K562 (cell line): ENCODE results near the gene SPHK1. TPM values are rescaled to one million over a fixed set of nuclear protein-coding genes. Genes with fewer than 3 reads are reported as not detected.
A peak's percentile ranks its signal among the peaks of the same experiment; 100 is the strongest.

Experiments used
- ATAC-seq: fragments of 200-7000 bp; cut with Tn5 transposase; 3 replicates; pipeline ENCODE4 v1.9.1; 2020; ENCODE audit warnings: moderate library complexity
- BruUV-seq: library from RNA; stranded (reverse); fragments of 400-500 nt; replicated peaks from 2 replicates; lab custom pipeline; 2021; lab: Mats Ljungman, UMichigan
- CTCF ChIA-PET: fragments of 300-600 bp; formaldehyde crosslinking; extraction: SDS; loops from one replicate; lab custom pipeline; 2021; ENCODE audit warnings: low intra/inter-chr PET ratio; lab: Yijun Ruan, JAX
- POLR2A ChIA-PET: fragments of 300-600, 350-650 bp; sonication (Branson Sonifier 250); formaldehyde crosslinking; extraction: SDS; loops from one replicate; lab custom pipeline; 2021; ENCODE audit warnings: antibody characterized with exemption, inconsistent platforms; lab: Yijun Ruan, JAX
- DNase-seq, 4 experiments: peaks; one replicate each; pipeline versions ENCODE4 v3.0.0 to v3.0.0-alpha.2; 2011 to 2018; ENCODE audit warnings: low spot score in 3 of 4, mixed read lengths in 3 of 4; ENCODE audit errors: extremely low read depth in 1 of 4
- FAIRE-seq: peaks from 2 replicates; lab custom pipeline; 2011; peaks lifted over from hg19 to GRCh38; lab: Jason Lieb, UNC
- H2AFZ ChIP-seq: 2 replicates; pipeline ENCODE4 v1.6.0; 2011; ENCODE audit warnings: low read depth, low read length, control low read depth, inconsistent platforms
- H3K27ac ChIP-seq: fragments of 200-600 bp; 3 replicates; pipeline ENCODE4 v1.8.0; 2011; ENCODE audit warnings: low read depth, mild to moderate bottlenecking, control low read depth, inconsistent platforms, low read length, moderate library complexity, mixed read lengths; ENCODE audit errors: extremely low read depth
- H3K27me3 ChIP-seq, 2 experiments: fragments of 300-600 bp in 1 of 2; 2 replicates in 1 of 2; 3 replicates in 1 of 2; pipeline versions ENCODE4 v1.6.0 to v1.8.0; 2011; ENCODE audit warnings: inconsistent platforms in 2 of 2, low read length in 2 of 2, mild to moderate bottlenecking in 1 of 2, mixed read lengths in 1 of 2, moderate library complexity in 1 of 2; ENCODE audit not compliant: control insufficient read depth in 2 of 2, insufficient read depth in 2 of 2
- H3K36me3 ChIP-seq: fragments of 300-600 bp; 3 replicates; pipeline ENCODE4 v1.8.0; 2011; ENCODE audit warnings: mild to moderate bottlenecking, low read length, inconsistent platforms; ENCODE audit not compliant: control insufficient read depth, insufficient read depth
- H3K4me1 ChIP-seq, 2 experiments: fragments of 200-600 bp in 1 of 2; replicated peaks in 1 of 2; 2 replicates in 1 of 2; 3 replicates in 1 of 2; pipeline versions ENCODE4 v1.5.1 to v1.8.0; 2011; ENCODE audit warnings: inconsistent platforms in 2 of 2, low read length in 2 of 2, mild to moderate bottlenecking in 1 of 2, mixed read lengths in 1 of 2, moderate library complexity in 1 of 2; ENCODE audit not compliant: control insufficient read depth in 2 of 2, insufficient read depth in 2 of 2
- H3K4me2 ChIP-seq: 2 replicates; pipeline ENCODE4 v1.6.1; 2011; ENCODE audit warnings: low read length, control low read depth, inconsistent platforms, mixed read lengths; ENCODE audit not compliant: insufficient read depth
- H3K4me3 ChIP-seq: fragments of 200-600 bp; sonication (generic), shearing (Covaris generic); 2 replicates; pipeline ENCODE4 v1.5.1; 2016; ENCODE audit warnings: control low read depth, inconsistent platforms
- H3K79me2 ChIP-seq: fragments of 200-600 bp; 3 replicates; pipeline ENCODE4 v1.8.0; 2011; ENCODE audit warnings: low read length, inconsistent platforms; ENCODE audit not compliant: control insufficient read depth, insufficient read depth
- H3K9ac ChIP-seq, 2 experiments: 2 replicates each; pipeline versions ENCODE4 v1.6.0 to v1.6.1; 2011; ENCODE audit warnings: low read depth in 2 of 2, low read length in 2 of 2, control low read depth in 1 of 2, inconsistent platforms in 1 of 2, mild to moderate bottlenecking in 1 of 2, mixed read lengths in 1 of 2; ENCODE audit not compliant: insufficient read depth in 1 of 2
- H3K9me1 ChIP-seq: one replicate; pipeline ENCODE4 v1.6.0; 2011; ENCODE audit warnings: inconsistent platforms, mild to moderate bottlenecking, low read length, moderate library complexity; ENCODE audit not compliant: control insufficient read depth, insufficient read depth
- H3K9me3 ChIP-seq: replicated peaks from 2 replicates; pipeline ENCODE4 v1.5.1; 2011; ENCODE audit warnings: low read depth, low read length, inconsistent platforms; ENCODE audit not compliant: control insufficient read depth, insufficient read depth
- H4K20me1 ChIP-seq: replicated peaks from 2 replicates; pipeline ENCODE4 v1.6.1; 2011; ENCODE audit warnings: low read length, inconsistent platforms, mixed read lengths; ENCODE audit not compliant: control insufficient read depth, insufficient read depth
- HOXB6 ChIP-seq: fragments of 250-450 bp; sonication (Bioruptor Pico); IDR thresholded peaks from 2 replicates; pipeline ENCODE4 v1.5.1; 2022; ENCODE audit warnings: mild to moderate bottlenecking, borderline replicate concordance
- KLF16 ChIP-seq: IDR thresholded peaks from 2 replicates; pipeline ENCODE4 v1.6.1; 2016; ENCODE audit warnings: antibody characterized with exemption
- RAD21 ChIP-seq, 2 experiments: fragments of 250-450 bp in 1 of 2; fragments of 450-650 bp in 1 of 2; sonication (Bioruptor Pico) in 1 of 2; formaldehyde crosslinking in 1 of 2; IDR thresholded peaks in 1 of 2; conservative IDR thresholded peaks in 1 of 2; 2 replicates each; pipeline versions ENCODE4 v1.4.0 to v1.8.0; 2020 to 2022; ENCODE audit warnings: mild to moderate bottlenecking in 2 of 2, moderate library complexity in 1 of 2
- RCOR1 ChIP-seq, 2 experiments: IDR thresholded peaks; 2 replicates each; pipeline ENCODE4 v1.6.1; 2012; ENCODE audit warnings: low read depth in 2 of 2, low read length in 2 of 2, borderline replicate concordance in 1 of 2, improper control_type of control experiment in 1 of 2
- TCF3 ChIP-seq: sonication (generic); formaldehyde crosslinking; IDR thresholded peaks from 2 replicates; pipeline ENCODE4 v1.4.0; 2020; ENCODE audit warnings: mild to moderate bottlenecking, missing genetic modification reagents
- XRCC5 ChIP-seq: fragments of 200-400 bp; formaldehyde crosslinking; IDR thresholded peaks from 2 replicates; pipeline ENCODE4 v1.6.1; 2017; ENCODE audit warnings: low read depth, mild to moderate bottlenecking, low read length
- ZC3H4 ChIP-seq: sonication (generic); formaldehyde crosslinking; IDR thresholded peaks from 2 replicates; pipeline ENCODE4 v1.9.0; 2021; ENCODE audit warnings: missing genetic modification reagents, borderline replicate concordance
- WGBS: fragments of 100-300 bp; shearing (Covaris generic); methylation state at CpG from one replicate; pipeline ENCODE4 v1.1.6; 2016; ENCODE audit warnings: low coverage, mixed read lengths; ENCODE audit not compliant: insufficient coverage; ENCODE audit errors: missing lambda C conversion rate; 5-methylcytosine and 5-hydroxymethylcytosine counted together
- in situ Hi-C: fragments of 300-500 bp; cut with MboI; formaldehyde crosslinking; loops from 4 replicates; pipeline ENCODE4 v1.15.0; 2018; ENCODE audit warnings: inconsistent platforms, mixed read lengths
- intact Hi-C: fragments of 100-400 bp; cut with micrococcal nuclease; formaldehyde crosslinking; loops from 2 replicates; pipeline ENCODE4 v1.14.2; 2022
- polyA plus RNA-seq, 8 experiments: library from polyadenylated mRNA; depleted of rRNA in 4 of 8; stranded (reverse) in 5 of 8; unstranded in 3 of 8; fragments of >200 nt; fragmentation: Nextera tagmentation in 2 of 8; fragmentation: Illumina TruSeq in 1 of 8; extraction: Ambion mirVana in 2 of 8; extraction: Trizol in 1 of 8; gene quantifications; 2 replicates each; pipeline versions ENCODE4 v1.2.1 to v1.2.3, GENCODE V29; 2011 to 2014; ENCODE audit warnings: inconsistent platforms in 1 of 8, missing spikeins in 1 of 8
- total RNA-seq, 7 experiments: library from RNA; depleted of rRNA in 6 of 7; stranded (reverse); fragments of >200 nt in 6 of 7; fragmentation: Illumina TruSeq in 2 of 7; extraction: Trizol in 2 of 7; gene quantifications; 2 replicates each; pipeline versions ENCODE4 v1.2.1 to v1.2.3, GENCODE V29; 2011 to 2021; ENCODE audit warnings: low replicate concordance in 1 of 7
- TF ChIP-seq, protein P1 (sequence below): fragments of 450-650 bp; IDR thresholded peaks from 2 replicates; pipeline ENCODE4 v1.6.1; 2016
- TF ChIP-seq, protein P2 (sequence below), 3 experiments: IDR thresholded peaks in 2 of 3; conservative IDR thresholded peaks in 1 of 3; 2 replicates each; pipeline ENCODE4 v1.5.1; 2011 to 2012; ENCODE audit warnings: low read length in 3 of 3, mild to moderate bottlenecking in 3 of 3, control low read depth in 2 of 3, improper control_type of control experiment in 1 of 3, inconsistent platforms in 1 of 3, low read depth in 1 of 3, mixed read lengths in 1 of 3, moderate library complexity in 1 of 3; ENCODE audit not compliant: insufficient read depth in 2 of 3

The SPHK1 gene
- total and polyA plus RNA-seq, 9 of the 15 experiments (the other 6 are each of a cell fraction or from before 2014, with no cell fraction given): 0.21 to 60.3 (median 14.5) TPM

DNA sequence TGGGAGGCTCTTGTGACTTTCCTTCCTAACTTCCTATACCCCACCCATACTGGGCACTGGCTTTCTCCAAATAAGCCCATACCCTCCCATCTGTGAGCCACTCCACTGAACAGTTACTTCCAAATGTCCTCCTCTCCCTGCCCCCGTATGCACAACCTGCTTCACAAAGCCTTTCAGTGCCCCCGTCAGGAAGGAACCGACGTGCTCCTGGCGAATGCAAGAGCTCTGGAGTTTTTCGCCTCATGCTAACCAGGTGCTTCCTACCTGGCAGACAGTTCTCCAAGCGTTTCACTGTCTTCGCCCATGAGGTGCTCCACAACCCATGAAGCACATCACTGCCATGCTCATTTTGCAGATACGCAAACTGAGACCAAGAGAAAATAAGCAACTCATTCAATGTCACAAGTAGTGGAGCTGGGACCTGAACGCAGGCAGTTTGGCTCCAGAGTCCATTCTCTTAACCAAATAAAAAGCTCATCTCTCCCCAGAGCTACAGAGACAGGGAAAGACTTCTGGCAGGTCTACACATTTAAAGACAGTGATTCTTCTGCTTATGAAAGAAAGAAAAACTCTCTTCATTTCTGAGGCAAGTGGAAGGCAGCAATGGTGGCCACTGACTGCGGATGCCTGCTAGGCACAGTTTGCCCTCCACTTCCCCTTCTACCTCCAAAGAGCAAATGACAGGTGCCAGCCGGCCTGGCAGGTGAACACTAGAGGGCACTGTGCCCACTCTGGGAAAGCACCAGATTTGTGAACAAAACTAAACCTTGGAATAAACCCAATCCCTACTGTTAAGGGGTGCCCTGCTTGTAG is 23.8 kb downstream of the SPHK1 start:
- POLR2A ChIA-PET: interaction anchor here (0.7 to 1.2 kb wide), 2 partner anchors 9 to 44 kb away, joined by 3 to 4 read pairs; no protein-coding TSS in a partner anchor
- FAIRE-seq: peak; percentile 29
- in situ Hi-C loops: loop anchor here (5.0 kb wide), 1 partner anchor 99 kb away; no protein-coding TSS in a partner anchor
- 0 out of 2 replicates have a peak, but pooled peaks have one; percentile 42 for TF ChIP-seq XRCC5
- TF ChIP-seq KLF16: 0 out of 2 replicates have a peak, but pooled peaks have one; percentile 40
- TF ChIP-seq, protein P1, sequence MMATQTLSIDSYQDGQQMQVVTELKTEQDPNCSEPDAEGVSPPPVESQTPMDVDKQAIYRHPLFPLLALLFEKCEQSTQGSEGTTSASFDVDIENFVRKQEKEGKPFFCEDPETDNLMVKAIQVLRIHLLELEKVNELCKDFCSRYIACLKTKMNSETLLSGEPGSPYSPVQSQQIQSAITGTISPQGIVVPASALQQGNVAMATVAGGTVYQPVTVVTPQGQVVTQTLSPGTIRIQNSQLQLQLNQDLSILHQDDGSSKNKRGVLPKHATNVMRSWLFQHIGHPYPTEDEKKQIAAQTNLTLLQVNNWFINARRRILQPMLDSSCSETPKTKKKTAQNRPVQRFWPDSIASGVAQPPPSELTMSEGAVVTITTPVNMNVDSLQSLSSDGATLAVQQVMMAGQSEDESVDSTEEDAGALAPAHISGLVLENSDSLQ: 0 out of 2 replicates have a peak, but pooled peaks have one; percentile 20
- no peak for TF ChIP-seq ZC3H4 (CRISPR knock-in tag)
- peak; percentile 45 to 76; a peak in 3 of 4 replicates for TF ChIP-seq RAD21 (CRISPR knock-in tag; conservative IDR thresholded peaks at IDR 0.05 in 1 of 2, IDR thresholded peaks at IDR 0.05 in 1 of 2)
- 0 out of 4 replicates have a peak, but pooled peaks of 1 of the 2 experiments have one; percentile 19 for TF ChIP-seq RCOR1 (IDR thresholded peaks at IDR 0.05; ENCODE audit: borderline replicate concordance in 1 of 2, low read depth in 2 of 2, low read length in 2 of 2)
- no peak for TF ChIP-seq HOXB6
- 0 out of 2 replicates have a peak, but pooled peaks have one; percentile 20 for TF ChIP-seq TCF3 (CRISPR knock-in tag)
- TF ChIP-seq, protein P2, sequence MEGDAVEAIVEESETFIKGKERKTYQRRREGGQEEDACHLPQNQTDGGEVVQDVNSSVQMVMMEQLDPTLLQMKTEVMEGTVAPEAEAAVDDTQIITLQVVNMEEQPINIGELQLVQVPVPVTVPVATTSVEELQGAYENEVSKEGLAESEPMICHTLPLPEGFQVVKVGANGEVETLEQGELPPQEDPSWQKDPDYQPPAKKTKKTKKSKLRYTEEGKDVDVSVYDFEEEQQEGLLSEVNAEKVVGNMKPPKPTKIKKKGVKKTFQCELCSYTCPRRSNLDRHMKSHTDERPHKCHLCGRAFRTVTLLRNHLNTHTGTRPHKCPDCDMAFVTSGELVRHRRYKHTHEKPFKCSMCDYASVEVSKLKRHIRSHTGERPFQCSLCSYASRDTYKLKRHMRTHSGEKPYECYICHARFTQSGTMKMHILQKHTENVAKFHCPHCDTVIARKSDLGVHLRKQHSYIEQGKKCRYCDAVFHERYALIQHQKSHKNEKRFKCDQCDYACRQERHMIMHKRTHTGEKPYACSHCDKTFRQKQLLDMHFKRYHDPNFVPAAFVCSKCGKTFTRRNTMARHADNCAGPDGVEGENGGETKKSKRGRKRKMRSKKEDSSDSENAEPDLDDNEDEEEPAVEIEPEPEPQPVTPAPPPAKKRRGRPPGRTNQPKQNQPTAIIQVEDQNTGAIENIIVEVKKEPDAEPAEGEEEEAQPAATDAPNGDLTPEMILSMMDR (IDR thresholded peaks at IDR 0.05 in 2 of 3, conservative IDR thresholded peaks at IDR 0.05 in 1 of 3; ENCODE audit: insufficient read depth in 2 of 3, low read depth in 1 of 3, low read length in 3 of 3): peak; percentile 82 to 83 (median 82)

More for the DNA sequence above, 23.8 kb downstream of the SPHK1 start:
- Histone ChIP-seq H3K9me1 (peaks cover 18% of the 10 kb centered on the region), H3K79me2 (peaks cover 18% of the 10 kb centered on the region), H3K4me3 (no peak overlapping the region), H3K9ac (no peak overlapping the region), H3K27ac (no peak overlapping the region), H4K20me1 (peaks cover 61% of the 10 kb centered on the region), H3K9me3 (no peaks in the 10 kb centered on the region), H3K4me2 (no peak overlapping the region), H2AFZ (no peak overlapping the region), H3K27me3 (no peaks in the 10 kb centered on the region), H3K36me3 (peaks cover 44% of the 10 kb centered on the region; the same call in 2 of the 3 replicates), H3K4me1 (peaks cover 16 to 30% of the 10 kb centered on the region in 2 experiments)
- no TSS peak for BruUV-seq
- DNase-seq: peak; percentile 43 to 66 (median 50)
- ATAC-seq: peak; percentile 53
- intact Hi-C loops: loop anchor here (1.0 to 2.0 kb wide), 2 partner anchors 50 to 99 kb away; no protein-coding TSS in a partner anchor
- CTCF ChIA-PET: interaction anchor here (2.0 to 2.5 kb wide), 2 partner anchors 50 to 98 kb away, joined by 7 to 14 read pairs; no protein-coding TSS in a partner anchor
- 60% methylated on average over 12 of the region's 12 CpGs for WGBS
